Hepatocyte (in vitro differentiated cells): ENCODE data around the gene GLS.

Source experiments
- CTCF ChIP-seq: fragments of 200-600 bp; sonication (generic); IDR thresholded peaks from 2 replicates; pipeline ENCODE4 v1.5.1; 2016; ENCODE audit warnings: antibody characterized with exemption, mild to moderate bottlenecking; ENCODE audit not compliant: poor library complexity
- EZH2 ChIP-seq: fragments of 200-600 bp; sonication (generic); IDR thresholded peaks from 2 replicates; pipeline ENCODE4 v1.6.1; 2016; ENCODE audit warnings: antibody characterized with exemption, mild to moderate bottlenecking, borderline replicate concordance
- EZH2phosphoT487 ChIP-seq: fragments of 200-600 bp; sonication (generic); IDR thresholded peaks from one replicate; pipeline ENCODE4 v1.6.1; 2018; ENCODE audit warnings: antibody characterized with exemption, mild to moderate bottlenecking, low read depth, moderate library complexity; ENCODE audit not compliant: unreplicated experiment, severe bottlenecking

DNA sequence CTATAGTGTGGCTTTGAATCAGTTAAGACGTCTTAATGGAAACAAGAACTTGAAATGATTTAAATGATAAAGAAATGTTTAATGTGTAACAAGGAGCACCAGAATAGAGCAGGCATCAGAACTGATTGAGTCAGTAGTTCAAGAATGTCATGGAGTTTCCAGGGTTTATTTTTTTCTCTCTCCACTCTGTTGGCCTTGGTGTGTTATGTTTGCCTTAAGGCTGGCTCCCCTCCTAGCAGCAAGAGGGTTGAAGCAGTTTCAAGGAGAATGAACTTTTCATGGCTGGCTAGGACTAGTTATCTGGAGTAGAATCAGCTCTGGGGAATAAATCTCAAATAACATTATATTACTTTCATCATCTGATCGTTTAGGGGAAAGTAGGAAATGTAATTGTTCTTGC, 13.4 kb upstream of the GLS start:
- TF ChIP-seq EZH2 (no peak), CTCF (no peak), EZH2phosphoT487 (no peak)
